ENCODE data around the gene CAMK4. TPM values are rescaled to one million over a fixed set of nuclear protein-coding genes. Genes with fewer than 3 reads are reported as not detected.

The CAMK4 gene
- total RNA-seq, 1 donor from 2014 or later = 3.8 TPM

DNA sequence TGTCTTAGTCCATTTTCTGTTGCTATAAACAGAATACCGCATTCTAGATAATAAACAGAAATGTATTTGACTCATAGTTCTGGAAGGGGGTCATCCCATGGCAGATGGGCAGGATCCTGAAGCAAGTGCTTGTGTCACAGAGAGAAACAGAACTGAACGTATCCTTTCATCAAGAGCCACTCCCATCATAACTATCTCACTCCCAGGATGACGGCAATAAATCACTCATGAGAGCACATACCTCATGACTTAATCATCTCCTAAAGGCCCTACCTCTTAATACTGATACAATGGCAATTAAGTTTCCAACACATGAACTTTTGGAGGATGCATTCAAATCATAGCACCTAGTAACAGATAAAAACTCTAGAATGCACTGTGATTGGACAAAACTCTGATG is 142.9 kb downstream of the CAMK4 start:
- no peak overlapping the region for H3K27ac ChIP-seq (ENCODE audit: low read depth, low read length)
- FAIRE-seq (no peak), DNase-seq (ENCODE audit: low read depth) (peak; percentile 57)
- no peaks in the 10 kb centered on the region for H3K36me3 Mint-ChIP-seq (ENCODE audit: low read depth, unreplicated experiment)
- no peaks in the 10 kb centered on the region for H3K27me3 ChIP-seq (ENCODE audit: insufficient read depth, low read length)
- H3K79me2 ChIP-seq (ENCODE audit: insufficient read depth, low read length) = no peaks in the 10 kb centered on the region
- H4K20me1 ChIP-seq (ENCODE audit: insufficient read depth, low read length) = no peaks in the 10 kb centered on the region
- no peaks in the 10 kb centered on the region for H3K9me3 Mint-ChIP-seq (ENCODE audit: unreplicated experiment)
- no peak for TF ChIP-seq EZH2 (IDR thresholded peaks at IDR 0.05; ENCODE audit: insufficient read depth, low read length)
- peaks cover 2% of the 10 kb centered on the region for H3K4me1 Mint-ChIP-seq (ENCODE audit: low read depth, unreplicated experiment)
- H3K9ac ChIP-seq (ENCODE audit: low read length) = no peak overlapping the region
- H3K27me3 Mint-ChIP-seq (ENCODE audit: low read depth, unreplicated experiment) = no peaks in the 10 kb centered on the region
- no peak overlapping the region for H3K4me2 ChIP-seq (ENCODE audit: low read length)
- H2AFZ ChIP-seq (ENCODE audit: low read depth, low read length) = no peak overlapping the region
- H3K36me3 ChIP-seq (ENCODE audit: insufficient read depth, low read length) = no peaks in the 10 kb centered on the region
- H3K27ac Mint-ChIP-seq (ENCODE audit: unreplicated experiment) = peak overlapping the region; percentile 69
- H3K4me1 ChIP-seq (ENCODE audit: insufficient read depth, low read length) = no peaks in the 10 kb centered on the region
- H3K4me3 ChIP-seq (ENCODE audit: insufficient read depth, low read depth, low read length) = no peak overlapping the region
- no peaks in the 10 kb centered on the region for H3K9me3 ChIP-seq (ENCODE audit: insufficient read depth, low read depth, low read length)
- H3K4me3 Mint-ChIP-seq (ENCODE audit: unreplicated experiment) = no peak overlapping the region

DNA sequence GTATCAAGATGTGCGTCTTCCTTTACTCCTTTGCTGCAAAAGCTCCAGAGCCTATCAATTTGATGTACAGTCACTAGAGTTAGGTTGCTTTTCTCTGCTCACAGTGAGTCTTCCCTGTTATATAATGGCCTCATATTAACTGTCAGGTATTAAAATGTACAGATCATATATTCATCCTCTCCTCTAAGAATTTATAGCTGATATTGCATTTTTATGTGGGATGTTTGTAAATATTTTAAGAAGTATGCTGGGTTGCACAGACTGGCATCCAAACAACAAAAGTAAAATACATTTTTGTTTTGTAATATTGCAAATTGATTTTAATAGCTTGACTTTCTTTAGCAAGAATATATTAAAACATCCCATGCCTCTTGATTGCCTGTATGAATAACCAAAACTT is 148.6 kb downstream of the CAMK4 start:
- no peak overlapping the region for H3K9ac ChIP-seq (ENCODE audit: low read length)
- Mint-ChIP-seq H3K36me3 (ENCODE audit: low read depth, unreplicated experiment) (no peaks in the 10 kb centered on the region), H3K27me3 (ENCODE audit: low read depth, unreplicated experiment) (no peaks in the 10 kb centered on the region), H3K4me1 (ENCODE audit: low read depth, unreplicated experiment) (no peaks in the 10 kb centered on the region), H3K9me3 (ENCODE audit: unreplicated experiment) (no peaks in the 10 kb centered on the region), H3K27ac (ENCODE audit: unreplicated experiment) (no peak overlapping the region), H3K4me3 (ENCODE audit: unreplicated experiment) (no peak overlapping the region)
- no peaks in the 10 kb centered on the region for H3K36me3 ChIP-seq (ENCODE audit: insufficient read depth, low read length)
- H3K9me3 ChIP-seq (ENCODE audit: insufficient read depth, low read depth, low read length) = no peaks in the 10 kb centered on the region
- TF ChIP-seq EZH2 (IDR thresholded peaks at IDR 0.05; ENCODE audit: insufficient read depth, low read length) = no peak
- TF ChIP-seq, protein P1, sequence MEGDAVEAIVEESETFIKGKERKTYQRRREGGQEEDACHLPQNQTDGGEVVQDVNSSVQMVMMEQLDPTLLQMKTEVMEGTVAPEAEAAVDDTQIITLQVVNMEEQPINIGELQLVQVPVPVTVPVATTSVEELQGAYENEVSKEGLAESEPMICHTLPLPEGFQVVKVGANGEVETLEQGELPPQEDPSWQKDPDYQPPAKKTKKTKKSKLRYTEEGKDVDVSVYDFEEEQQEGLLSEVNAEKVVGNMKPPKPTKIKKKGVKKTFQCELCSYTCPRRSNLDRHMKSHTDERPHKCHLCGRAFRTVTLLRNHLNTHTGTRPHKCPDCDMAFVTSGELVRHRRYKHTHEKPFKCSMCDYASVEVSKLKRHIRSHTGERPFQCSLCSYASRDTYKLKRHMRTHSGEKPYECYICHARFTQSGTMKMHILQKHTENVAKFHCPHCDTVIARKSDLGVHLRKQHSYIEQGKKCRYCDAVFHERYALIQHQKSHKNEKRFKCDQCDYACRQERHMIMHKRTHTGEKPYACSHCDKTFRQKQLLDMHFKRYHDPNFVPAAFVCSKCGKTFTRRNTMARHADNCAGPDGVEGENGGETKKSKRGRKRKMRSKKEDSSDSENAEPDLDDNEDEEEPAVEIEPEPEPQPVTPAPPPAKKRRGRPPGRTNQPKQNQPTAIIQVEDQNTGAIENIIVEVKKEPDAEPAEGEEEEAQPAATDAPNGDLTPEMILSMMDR (IDR thresholded peaks at IDR 0.05; ENCODE audit: insufficient read depth, low read depth, low read length) = no peak
- H3K4me2 ChIP-seq (ENCODE audit: low read length) = no peak overlapping the region
- no peaks in the 10 kb centered on the region for H3K4me1 ChIP-seq (ENCODE audit: insufficient read depth, low read length)
- DNase-seq (ENCODE audit: low read depth) (no peak), FAIRE-seq (no peak)
- H3K27me3 ChIP-seq (ENCODE audit: insufficient read depth, low read length) = no peaks in the 10 kb centered on the region
- no peak overlapping the region for H2AFZ ChIP-seq (ENCODE audit: low read depth, low read length)
- H3K27ac ChIP-seq (ENCODE audit: low read depth, low read length) = no peak overlapping the region
- H4K20me1 ChIP-seq (ENCODE audit: insufficient read depth, low read length) = no peaks in the 10 kb centered on the region
- H3K4me3 ChIP-seq (ENCODE audit: insufficient read depth, low read depth, low read length) = no peak overlapping the region
- H3K79me2 ChIP-seq (ENCODE audit: insufficient read depth, low read length) = no peaks in the 10 kb centered on the region

GRCh38 chr5:111374380-111374779 is 150.2 kb downstream of the CAMK4 start:
- Histone ChIP-seq H3K36me3 (ENCODE audit: insufficient read depth, low read length) (no peaks in the 10 kb centered on the region), H3K27me3 (ENCODE audit: insufficient read depth, low read length) (no peaks in the 10 kb centered on the region), H3K4me1 (ENCODE audit: insufficient read depth, low read length) (no peaks in the 10 kb centered on the region), H3K9ac (ENCODE audit: low read length) (no peak overlapping the region), H2AFZ (ENCODE audit: low read depth, low read length) (no peak overlapping the region), H3K4me3 (ENCODE audit: insufficient read depth, low read depth, low read length) (no peak overlapping the region), H3K79me2 (ENCODE audit: insufficient read depth, low read length) (no peaks in the 10 kb centered on the region), H3K27ac (ENCODE audit: low read depth, low read length) (no peak overlapping the region), H3K4me2 (ENCODE audit: low read length) (no peak overlapping the region), H4K20me1 (ENCODE audit: insufficient read depth, low read length) (no peaks in the 10 kb centered on the region), H3K9me3 (ENCODE audit: insufficient read depth, low read depth, low read length) (no peaks in the 10 kb centered on the region)
- H3K4me1 Mint-ChIP-seq (ENCODE audit: low read depth, unreplicated experiment) = no peaks in the 10 kb centered on the region
- FAIRE-seq (no peak), DNase-seq (ENCODE audit: low read depth) (no peak)
- no peaks in the 10 kb centered on the region for H3K36me3 Mint-ChIP-seq (ENCODE audit: low read depth, unreplicated experiment)
- no peaks in the 10 kb centered on the region for H3K9me3 Mint-ChIP-seq (ENCODE audit: unreplicated experiment)
- no peaks in the 10 kb centered on the region for H3K27me3 Mint-ChIP-seq (ENCODE audit: low read depth, unreplicated experiment)
- no peak overlapping the region for H3K4me3 Mint-ChIP-seq (ENCODE audit: unreplicated experiment)
- TF ChIP-seq, protein P1 (IDR thresholded peaks at IDR 0.05; ENCODE audit: insufficient read depth, low read depth, low read length) = no peak
- no peak for TF ChIP-seq EZH2 (IDR thresholded peaks at IDR 0.05; ENCODE audit: insufficient read depth, low read length)
- H3K27ac Mint-ChIP-seq (ENCODE audit: unreplicated experiment) = no peak overlapping the region
